Retinal pigment epithelial cell (primary cell): ENCODE results near the gene DMBT1.

Experiments used
- DNase-seq: peaks from one replicate; pipeline ENCODE4 v3.0.0-alpha.2; 2010; ENCODE audit warnings: low read depth
- H3K4me3 ChIP-seq: 2 replicates; pipeline ENCODE4 v1.5.1; 2011; ENCODE audit warnings: mild to moderate bottlenecking, low read length, control low read depth, moderate library complexity
- CTCF ChIP-seq: conservative IDR thresholded peaks from 2 replicates; pipeline ENCODE4 v1.5.1; 2011; ENCODE audit warnings: low read depth, low read length, control low read depth, inconsistent platforms

Gene DMBT1

DNA sequence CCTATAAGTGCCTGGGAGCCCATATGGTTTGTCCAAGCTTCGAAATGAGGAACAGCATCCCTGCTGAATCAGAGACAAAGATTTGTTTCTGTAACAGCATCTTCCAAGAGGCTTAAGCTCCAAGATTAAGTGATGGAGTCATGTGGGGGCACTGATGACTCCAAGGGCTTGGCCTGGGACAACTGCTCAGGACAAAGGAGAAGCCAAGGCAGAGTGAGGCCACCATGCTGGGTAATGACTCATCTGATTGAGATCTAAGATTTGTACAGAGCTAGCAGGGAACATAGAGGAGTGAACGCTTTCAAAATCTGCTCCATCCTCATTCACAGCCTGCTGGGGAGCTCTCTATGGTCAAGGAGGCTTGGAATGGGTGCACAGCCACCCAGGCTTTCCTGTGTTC is 89.8 kb downstream of the DMBT1 start:
- H3K4me3 ChIP-seq = no peak overlapping the region
- TF ChIP-seq CTCF = no peak
- no peak for DNase-seq

DNA sequence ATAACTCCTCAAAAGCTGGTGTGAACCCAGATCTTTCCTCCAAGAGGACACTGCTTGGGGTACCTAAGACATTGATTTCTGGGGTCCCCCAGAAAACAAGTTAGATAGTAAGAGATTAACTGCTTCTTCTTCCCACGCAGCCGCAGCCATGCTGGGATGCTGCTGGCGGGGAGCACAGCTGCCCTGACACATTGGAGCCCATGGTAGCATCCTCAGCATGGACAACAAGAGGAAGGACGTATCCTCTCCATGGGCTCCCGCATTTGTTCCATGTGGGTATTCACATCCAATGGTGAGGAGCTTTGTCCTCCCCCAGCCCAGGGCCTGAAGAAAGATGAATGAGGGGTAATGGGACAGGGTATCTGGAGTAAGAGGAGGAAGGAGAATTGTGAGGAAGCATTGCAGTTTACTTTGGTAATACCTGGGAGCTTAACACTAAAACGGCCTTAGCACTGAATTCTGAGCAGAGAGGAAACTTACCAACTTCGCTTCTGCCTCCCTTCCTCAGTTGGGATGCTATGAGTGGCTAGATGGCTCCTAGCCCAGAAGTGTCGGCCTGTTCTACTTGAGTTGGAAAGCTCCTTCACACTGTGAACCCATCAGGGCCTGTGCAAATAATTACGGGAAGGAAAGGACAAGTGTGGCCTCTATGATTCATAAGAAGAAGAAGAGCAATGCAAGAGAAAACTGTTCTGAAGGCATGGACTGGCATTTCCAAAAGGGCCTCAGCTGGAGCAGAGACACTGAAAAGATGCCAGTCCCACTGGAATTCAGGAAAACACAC is 95.2 kb downstream of the DMBT1 start:
- TF ChIP-seq CTCF = no peak
- no peak overlapping the region for H3K4me3 ChIP-seq
- no peak for DNase-seq

DNA sequence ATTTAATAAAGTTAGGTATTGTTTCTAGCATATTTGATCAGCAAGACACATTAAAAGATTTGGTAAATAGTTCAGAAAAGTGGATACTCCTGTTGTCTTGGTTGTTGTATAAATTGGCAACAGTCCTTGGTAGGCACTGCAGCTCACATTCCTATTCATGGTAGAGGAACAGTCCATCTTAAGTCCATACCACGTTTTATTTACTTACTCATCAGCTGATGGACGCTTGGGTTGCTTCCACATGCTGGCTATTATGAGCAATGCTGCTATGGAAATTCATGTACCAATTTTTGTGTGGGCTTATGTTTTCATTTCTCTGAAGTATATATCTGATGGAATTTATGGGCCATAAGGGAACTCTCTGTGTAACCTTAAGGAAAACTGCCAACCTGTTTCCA is 95.8 kb downstream of the DMBT1 start:
- no peak for TF ChIP-seq CTCF
- no peak overlapping the region for H3K4me3 ChIP-seq
- DNase-seq = no peak

DNA sequence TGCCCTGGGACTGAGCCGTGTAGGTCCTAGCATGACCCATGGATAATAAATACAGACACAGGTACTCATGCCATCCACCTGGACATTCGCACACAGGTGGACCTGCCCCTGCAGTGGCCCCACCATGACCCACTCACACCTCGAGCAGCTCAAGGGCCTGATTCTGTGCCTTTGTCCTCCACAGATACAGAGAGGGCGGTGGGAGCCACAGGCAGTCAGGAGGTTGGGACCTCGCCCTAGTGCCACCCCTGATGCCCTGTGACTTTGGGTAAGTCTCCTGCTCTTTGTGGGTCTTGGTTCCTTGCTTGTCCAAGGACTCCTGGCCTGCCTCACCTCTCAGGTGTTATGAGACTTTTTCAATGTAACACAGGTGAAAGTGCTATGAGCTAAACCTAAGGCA is 96.2 kb downstream of the DMBT1 start:
- no peak for TF ChIP-seq CTCF
- no peak for DNase-seq
- no peak overlapping the region for H3K4me3 ChIP-seq

GRCh38 chr10:122657255-122657654 is 96.7 kb downstream of the DMBT1 start:
- no peak for TF ChIP-seq CTCF
- no peak for DNase-seq

GRCh38 chr10:122657729-122658128 is 97.2 kb downstream of the DMBT1 start:
- DNase-seq = no peak

More at GRCh38 chr10:122657255-122657654, 96.7 kb downstream of the DMBT1 start:
- no peak overlapping the region for H3K4me3 ChIP-seq

More at GRCh38 chr10:122657729-122658128, 97.2 kb downstream of the DMBT1 start:
- H3K4me3 ChIP-seq = no peak overlapping the region
- no peak for TF ChIP-seq CTCF
